GM19099 (cell line): Measurements from ENCODE around the gene PDE4C.

Experiments
- POLR2A ChIP-seq: IDR thresholded peaks from 3 replicates; pipeline ENCODE4 v1.6.1; 2011; ENCODE audit warnings: low read depth; ENCODE audit not compliant: insufficient read length; ENCODE audit errors: extremely low read depth

The PDE4C gene

GRCh38 chr19:18231775-18232174 is 5.5 kb upstream of the PDE4C start:
- no peak for TF ChIP-seq POLR2A

DNA sequence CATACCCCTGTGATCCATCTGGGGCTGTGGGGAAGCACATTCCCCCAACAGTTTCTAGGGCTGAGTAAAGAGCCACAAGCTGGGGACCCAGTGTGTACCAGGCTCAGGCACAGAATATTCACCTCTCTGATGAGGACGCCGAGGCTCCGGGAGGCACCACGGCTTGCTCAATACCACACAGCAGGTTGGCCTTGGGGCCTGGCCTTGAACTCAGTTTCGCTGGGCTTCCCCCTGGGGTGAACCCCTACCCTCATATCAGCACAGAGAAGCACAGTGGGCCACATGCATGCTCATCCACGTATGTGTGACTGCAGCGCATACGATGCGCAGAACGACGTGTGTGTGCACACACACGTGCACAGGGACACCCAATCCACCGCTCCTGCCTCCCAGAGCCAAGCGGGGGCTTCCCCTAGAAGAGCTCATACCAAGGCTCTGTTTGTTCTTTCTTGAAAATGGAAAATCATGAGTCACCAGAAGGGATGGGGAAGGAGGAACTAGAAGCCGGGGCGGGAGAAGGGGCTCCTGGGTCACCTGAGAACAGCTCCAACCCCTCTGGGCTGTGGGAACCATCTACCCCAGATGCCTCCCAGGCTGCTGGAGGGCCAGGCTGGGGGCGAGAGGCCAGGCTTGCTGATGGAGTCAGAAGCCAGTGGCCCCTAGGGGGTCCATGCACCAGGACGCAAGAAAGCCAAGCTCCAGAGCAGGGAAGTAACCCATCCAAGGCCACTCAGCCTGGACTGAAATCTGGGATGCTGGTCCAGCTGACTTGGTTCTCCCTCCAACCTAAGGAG is 4.9 kb upstream of the PDE4C start:
- TF ChIP-seq POLR2A = no peak

- no peak for TF ChIP-seq POLR2A
These were observed 3.7 kb upstream of the PDE4C start for GRCh38 chr19:18229915-18230314.

- no peak for TF ChIP-seq POLR2A
These were observed 3.2 kb upstream of the PDE4C start for GRCh38 chr19:18229474-18229873.

DNA sequence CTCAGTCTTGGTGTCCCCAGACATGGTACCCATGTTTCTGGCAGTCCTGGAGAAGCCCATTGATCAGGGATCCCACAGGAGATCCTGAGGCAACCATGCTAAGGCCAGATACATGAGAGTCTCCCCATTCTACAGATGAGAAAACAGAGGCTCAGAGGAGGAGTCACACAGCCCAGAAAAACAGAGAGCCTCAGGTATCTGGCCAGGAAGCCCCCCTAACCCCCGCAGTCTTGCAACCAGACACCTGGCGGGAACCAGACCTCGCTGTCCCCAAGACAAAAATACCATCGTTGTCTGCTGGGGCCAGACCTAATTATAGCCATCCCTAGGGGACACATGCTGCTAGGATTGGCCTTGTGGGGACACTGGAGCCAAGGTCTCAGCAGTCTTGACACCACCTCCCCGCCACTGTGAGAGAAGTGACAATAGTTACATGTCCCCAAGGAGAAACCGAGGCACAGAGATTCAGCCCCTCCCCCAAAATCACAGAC is 1.6 kb upstream of the PDE4C start:
- TF ChIP-seq POLR2A = no peak

GRCh38 chr19:18226956-18227780 is 930 bp upstream of the PDE4C start:
- TF ChIP-seq POLR2A = no peak

- no peak for TF ChIP-seq POLR2A
These were observed 910 bp downstream of the PDE4C start for GRCh38 chr19:18225355-18225701.

- TF ChIP-seq POLR2A = no peak
These were observed 1.5 kb downstream of the PDE4C start for GRCh38 chr19:18224525-18225354.

DNA sequence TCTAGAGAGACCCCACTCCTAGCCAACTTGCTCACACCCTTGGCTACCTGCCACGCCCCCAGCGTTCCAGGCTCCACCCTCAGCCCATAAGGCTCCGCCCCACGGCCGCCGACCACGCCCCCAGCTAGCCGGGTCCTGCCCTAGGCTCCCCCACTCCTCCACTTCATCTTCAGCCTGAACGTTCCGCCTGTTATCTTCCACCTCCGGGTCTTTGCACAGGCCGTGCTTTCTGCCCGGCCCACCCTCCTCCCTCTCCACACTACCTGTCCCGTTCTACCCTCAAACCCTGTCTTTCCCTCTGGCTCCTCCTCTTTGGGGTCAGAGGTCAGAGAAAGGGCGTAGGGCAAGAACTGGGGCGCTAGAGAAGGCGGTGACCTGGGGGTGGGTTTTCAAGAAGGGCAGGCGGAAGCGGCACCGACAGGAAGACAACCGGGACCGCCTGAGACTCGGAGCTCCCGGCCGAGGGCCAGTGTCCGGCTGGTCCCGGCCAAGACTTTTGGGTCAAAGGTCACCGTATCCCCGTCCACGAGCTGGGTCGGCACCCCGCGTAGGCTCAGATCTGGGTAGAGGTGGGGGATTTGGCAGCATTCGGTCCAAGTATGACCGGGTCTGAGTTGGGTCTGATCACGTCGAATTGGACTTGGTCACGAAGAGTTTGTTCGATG is 2.2 kb downstream of the PDE4C start:
- no peak for TF ChIP-seq POLR2A

DNA sequence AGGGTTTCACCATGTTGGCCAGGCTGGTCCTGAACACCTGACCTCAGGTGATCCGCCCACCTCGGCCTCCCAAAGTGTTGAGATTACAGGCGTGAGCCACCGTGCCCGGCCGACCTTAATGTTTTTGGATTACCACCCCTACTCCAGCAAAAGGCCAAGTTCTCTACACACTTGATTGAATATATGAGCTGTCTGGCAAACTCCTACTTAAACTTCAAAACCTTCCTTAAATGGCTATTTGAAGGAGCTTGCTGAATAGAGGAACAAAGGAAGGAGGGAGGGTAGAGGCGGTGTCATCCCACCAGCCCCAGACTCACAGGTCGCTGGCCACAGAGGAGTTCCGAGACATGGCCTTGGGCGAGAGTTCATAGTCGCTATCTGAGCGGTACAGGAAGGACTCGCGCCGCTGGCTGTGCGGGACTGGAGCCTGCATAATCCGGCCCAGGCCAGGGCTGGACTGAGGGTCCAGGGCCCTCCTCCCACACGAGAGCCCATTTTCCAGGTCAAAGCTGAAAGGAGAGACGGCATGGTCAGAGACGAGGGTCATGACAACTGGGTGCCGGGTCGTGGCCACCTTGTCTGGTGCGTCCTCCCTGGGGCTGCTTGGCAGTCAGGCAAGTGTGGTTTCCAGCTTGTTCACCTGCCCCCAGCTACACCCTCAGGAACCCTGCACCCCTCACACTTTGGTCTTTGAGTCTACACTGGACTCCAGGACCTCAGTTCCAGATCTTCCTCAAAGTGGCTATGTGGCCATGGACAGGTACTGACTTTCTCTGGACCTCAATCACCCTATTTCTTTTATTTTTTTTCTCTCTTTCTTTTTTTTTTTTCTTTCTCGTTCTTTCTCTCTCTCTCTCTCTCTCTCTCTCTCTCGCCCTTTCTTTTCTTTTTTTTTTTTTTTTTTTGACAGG is 4.2 kb downstream of the PDE4C start:
- TF ChIP-seq POLR2A = no peak

- TF ChIP-seq POLR2A = no peak
These were observed 5.5 kb downstream of the PDE4C start for GRCh38 chr19:18220632-18221275.

GRCh38 chr19:18219911-18220631 is 6.2 kb downstream of the PDE4C start:
- TF ChIP-seq POLR2A = no peak
